K562 (cell line): ENCODE measurements around the gene EFHC1. TPM values are rescaled to one million over a fixed set of nuclear protein-coding genes. Genes with fewer than 3 reads are reported as not detected.

ENCODE experiments used
- ATAC-seq: fragments of 200-7000 bp; cut with Tn5 transposase; 3 replicates; pipeline ENCODE4 v1.9.1; 2020; ENCODE audit warnings: moderate library complexity
- BruUV-seq: library from RNA; stranded (reverse); fragments of 400-500 nt; replicated peaks from 2 replicates; lab custom pipeline; 2021; lab: Mats Ljungman, UMichigan
- CTCF ChIA-PET: fragments of 300-600 bp; formaldehyde crosslinking; extraction: SDS; loops from one replicate; lab custom pipeline; 2021; ENCODE audit warnings: low intra/inter-chr PET ratio; lab: Yijun Ruan, JAX
- POLR2A ChIA-PET: fragments of 300-600, 350-650 bp; sonication (Branson Sonifier 250); formaldehyde crosslinking; extraction: SDS; loops from one replicate; lab custom pipeline; 2021; ENCODE audit warnings: antibody characterized with exemption, inconsistent platforms; lab: Yijun Ruan, JAX
- DNase-seq, 4 experiments: peaks; one replicate each; pipeline versions ENCODE4 v3.0.0 to v3.0.0-alpha.2; 2011 to 2018; ENCODE audit warnings: low spot score in 3 of 4, mixed read lengths in 3 of 4; ENCODE audit errors: extremely low read depth in 1 of 4
- FAIRE-seq: peaks from 2 replicates; lab custom pipeline; 2011; peaks lifted over from hg19 to GRCh38; lab: Jason Lieb, UNC
- H2AFZ ChIP-seq: 2 replicates; pipeline ENCODE4 v1.6.0; 2011; ENCODE audit warnings: low read depth, low read length, control low read depth, inconsistent platforms
- H3K27ac ChIP-seq: fragments of 200-600 bp; 3 replicates; pipeline ENCODE4 v1.8.0; 2011; ENCODE audit warnings: low read depth, mild to moderate bottlenecking, control low read depth, inconsistent platforms, low read length, moderate library complexity, mixed read lengths; ENCODE audit errors: extremely low read depth
- H3K27me3 ChIP-seq, 2 experiments: fragments of 300-600 bp in 1 of 2; 2 replicates in 1 of 2; 3 replicates in 1 of 2; pipeline versions ENCODE4 v1.6.0 to v1.8.0; 2011; ENCODE audit warnings: inconsistent platforms in 2 of 2, low read length in 2 of 2, mild to moderate bottlenecking in 1 of 2, mixed read lengths in 1 of 2, moderate library complexity in 1 of 2; ENCODE audit not compliant: control insufficient read depth in 2 of 2, insufficient read depth in 2 of 2
- H3K36me3 ChIP-seq: fragments of 300-600 bp; 3 replicates; pipeline ENCODE4 v1.8.0; 2011; ENCODE audit warnings: mild to moderate bottlenecking, low read length, inconsistent platforms; ENCODE audit not compliant: control insufficient read depth, insufficient read depth
- H3K4me1 ChIP-seq, 2 experiments: fragments of 200-600 bp in 1 of 2; replicated peaks in 1 of 2; 2 replicates in 1 of 2; 3 replicates in 1 of 2; pipeline versions ENCODE4 v1.5.1 to v1.8.0; 2011; ENCODE audit warnings: inconsistent platforms in 2 of 2, low read length in 2 of 2, mild to moderate bottlenecking in 1 of 2, mixed read lengths in 1 of 2, moderate library complexity in 1 of 2; ENCODE audit not compliant: control insufficient read depth in 2 of 2, insufficient read depth in 2 of 2
- H3K4me2 ChIP-seq: 2 replicates; pipeline ENCODE4 v1.6.1; 2011; ENCODE audit warnings: low read length, control low read depth, inconsistent platforms, mixed read lengths; ENCODE audit not compliant: insufficient read depth
- H3K4me3 ChIP-seq: fragments of 200-600 bp; sonication (generic), shearing (Covaris generic); 2 replicates; pipeline ENCODE4 v1.5.1; 2016; ENCODE audit warnings: control low read depth, inconsistent platforms
- H3K79me2 ChIP-seq: fragments of 200-600 bp; 3 replicates; pipeline ENCODE4 v1.8.0; 2011; ENCODE audit warnings: low read length, inconsistent platforms; ENCODE audit not compliant: control insufficient read depth, insufficient read depth
- H3K9ac ChIP-seq, 2 experiments: 2 replicates each; pipeline versions ENCODE4 v1.6.0 to v1.6.1; 2011; ENCODE audit warnings: low read depth in 2 of 2, low read length in 2 of 2, control low read depth in 1 of 2, inconsistent platforms in 1 of 2, mild to moderate bottlenecking in 1 of 2, mixed read lengths in 1 of 2; ENCODE audit not compliant: insufficient read depth in 1 of 2
- H3K9me1 ChIP-seq: one replicate; pipeline ENCODE4 v1.6.0; 2011; ENCODE audit warnings: inconsistent platforms, mild to moderate bottlenecking, low read length, moderate library complexity; ENCODE audit not compliant: control insufficient read depth, insufficient read depth
- H3K9me3 ChIP-seq: replicated peaks from 2 replicates; pipeline ENCODE4 v1.5.1; 2011; ENCODE audit warnings: low read depth, low read length, inconsistent platforms; ENCODE audit not compliant: control insufficient read depth, insufficient read depth
- H4K20me1 ChIP-seq: replicated peaks from 2 replicates; pipeline ENCODE4 v1.6.1; 2011; ENCODE audit warnings: low read length, inconsistent platforms, mixed read lengths; ENCODE audit not compliant: control insufficient read depth, insufficient read depth
- FOXK2 ChIP-seq, 2 experiments: fragments of 450-650 bp; IDR thresholded peaks in 1 of 2; conservative IDR thresholded peaks in 1 of 2; 2 replicates each; pipeline ENCODE4 v1.6.1; 2016; ENCODE audit warnings: low read depth in 2 of 2, mild to moderate bottlenecking in 1 of 2
- KLF13 ChIP-seq: fragments of 450-650 bp; IDR thresholded peaks from 2 replicates; pipeline ENCODE4 v1.6.1; 2016; ENCODE audit warnings: missing genetic modification characterization, low read depth, mild to moderate bottlenecking, missing compliant biosample characterization, moderate library complexity, borderline replicate concordance
- MCM7 ChIP-seq, 2 experiments: fragments of 450-650 bp; IDR thresholded peaks; 2 replicates each; pipeline ENCODE4 v1.6.1; 2016 to 2018
- PHF20 ChIP-seq: fragments of 450-650 bp; IDR thresholded peaks from 2 replicates; pipeline ENCODE4 v1.6.1; 2018; ENCODE audit not compliant: partially characterized antibody
- POLR2B ChIP-seq: fragments of 450-650 bp; IDR thresholded peaks from 2 replicates; pipeline ENCODE4 v1.6.1; 2018; ENCODE audit warnings: low read depth; ENCODE audit not compliant: partially characterized antibody
- POLR3G ChIP-seq: IDR thresholded peaks from 2 replicates; pipeline ENCODE4 v1.6.1; 2011; ENCODE audit not compliant: insufficient read length, insufficient replicate concordance; ENCODE audit errors: extremely low read depth
- TOE1 ChIP-seq, 2 experiments: fragments of 450-650 bp in 1 of 2; sonication (generic) in 1 of 2; formaldehyde crosslinking in 1 of 2; IDR thresholded peaks; 2 replicates each; pipeline versions ENCODE4 v1.7.1 to v1.8.0; 2016 to 2022; ENCODE audit warnings: borderline replicate concordance in 2 of 2, mild to moderate bottlenecking in 2 of 2, antibody characterized with exemption in 1 of 2, inconsistent platforms in 1 of 2, low read depth in 1 of 2, missing genetic modification reagents in 1 of 2, moderate library complexity in 1 of 2
- ZNF232 ChIP-seq: sonication (generic); formaldehyde crosslinking; IDR thresholded peaks from 2 replicates; pipeline ENCODE4 v1.8.0; 2022; ENCODE audit warnings: mild to moderate bottlenecking, missing genetic modification reagents
- ZNF311 ChIP-seq: fragments of 250-450 bp; sonication (Bioruptor Pico); IDR thresholded peaks from 2 replicates; pipeline ENCODE4 v1.4.0; 2020; ENCODE audit warnings: mild to moderate bottlenecking, moderate library complexity
- ZNF445 ChIP-seq: fragments of 250-450 bp; sonication (Bioruptor Pico); IDR thresholded peaks from 2 replicates; pipeline ENCODE4 v1.4.0; 2020; ENCODE audit warnings: low read depth, mild to moderate bottlenecking, moderate library complexity
- ZNF668 ChIP-seq: fragments of 250-450 bp; sonication (Bioruptor Pico); IDR thresholded peaks from 2 replicates; pipeline ENCODE4 v1.8.0; 2022; ENCODE audit warnings: mild to moderate bottlenecking, inconsistent platforms
- ZNF778 ChIP-seq: fragments of 450-650 bp; formaldehyde crosslinking; IDR thresholded peaks from 2 replicates; pipeline ENCODE4 v1.4.0; 2020; ENCODE audit warnings: mild to moderate bottlenecking, moderate library complexity
- ZSCAN32 ChIP-seq: fragments of 450-650 bp; formaldehyde crosslinking; IDR thresholded peaks from 2 replicates; pipeline ENCODE4 v1.4.0; 2020; ENCODE audit warnings: mild to moderate bottlenecking, moderate library complexity
- WGBS: fragments of 100-300 bp; shearing (Covaris generic); methylation state at CpG from one replicate; pipeline ENCODE4 v1.1.6; 2016; ENCODE audit warnings: low coverage, mixed read lengths; ENCODE audit not compliant: insufficient coverage; ENCODE audit errors: missing lambda C conversion rate; 5-methylcytosine and 5-hydroxymethylcytosine counted together
- in situ Hi-C: fragments of 300-500 bp; cut with MboI; formaldehyde crosslinking; loops from 4 replicates; pipeline ENCODE4 v1.15.0; 2018; ENCODE audit warnings: inconsistent platforms, mixed read lengths
- intact Hi-C: fragments of 100-400 bp; cut with micrococcal nuclease; formaldehyde crosslinking; loops from 2 replicates; pipeline ENCODE4 v1.14.2; 2022
- polyA plus RNA-seq, 8 experiments: library from polyadenylated mRNA; depleted of rRNA in 4 of 8; stranded (reverse) in 5 of 8; unstranded in 3 of 8; fragments of >200 nt; fragmentation: Nextera tagmentation in 2 of 8; fragmentation: Illumina TruSeq in 1 of 8; extraction: Ambion mirVana in 2 of 8; extraction: Trizol in 1 of 8; gene quantifications; 2 replicates each; pipeline versions ENCODE4 v1.2.1 to v1.2.3, GENCODE V29; 2011 to 2014; ENCODE audit warnings: inconsistent platforms in 1 of 8, missing spikeins in 1 of 8
- total RNA-seq, 7 experiments: library from RNA; depleted of rRNA in 6 of 7; stranded (reverse); fragments of >200 nt in 6 of 7; fragmentation: Illumina TruSeq in 2 of 7; extraction: Trizol in 2 of 7; gene quantifications; 2 replicates each; pipeline versions ENCODE4 v1.2.1 to v1.2.3, GENCODE V29; 2011 to 2021; ENCODE audit warnings: low replicate concordance in 1 of 7
- TF ChIP-seq, protein P1 (sequence below): sonication (generic); formaldehyde crosslinking; IDR thresholded peaks from 2 replicates; pipeline ENCODE4 v1.8.0; 2023; ENCODE audit warnings: missing genetic modification reagents, mild to moderate bottlenecking, borderline replicate concordance
- TF ChIP-seq, protein P2 (sequence below): fragments of 450-650 bp; IDR thresholded peaks from one replicate; pipeline ENCODE4 v1.6.1; 2018; ENCODE audit warnings: mild to moderate bottlenecking, moderate library complexity; ENCODE audit not compliant: partially characterized antibody

The EFHC1 gene
- total and polyA plus RNA-seq, 9 of the 15 experiments (the other 6 are each of a cell fraction or from before 2014, with no cell fraction given) = 9.5 to 31.0 (median 14.9) TPM

DNA sequence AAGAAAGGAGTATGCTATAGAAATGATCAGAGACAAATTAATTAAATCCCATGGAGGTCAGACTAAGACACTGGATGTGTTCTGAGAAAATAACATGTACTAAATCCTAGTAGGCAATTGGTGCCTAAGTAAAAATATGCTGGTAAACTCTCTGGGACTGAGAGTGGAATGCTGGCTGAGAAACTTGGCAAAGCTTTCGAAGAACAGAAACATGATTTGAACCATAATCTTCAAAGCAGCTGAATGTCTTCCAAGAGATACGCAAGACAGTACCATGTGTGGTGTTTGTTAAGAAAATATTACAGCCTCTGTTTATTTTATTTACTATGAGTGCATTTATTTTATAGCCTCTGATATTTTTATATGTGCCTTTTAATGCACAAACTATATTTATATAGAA lies 55.2 kb downstream of the EFHC1 start:
- intact Hi-C loops (no loop called here), in situ Hi-C loops (no loop called here)
- Histone ChIP-seq H3K9me3 (no peaks in the 10 kb centered on the region), H3K4me3 (no peak overlapping the region), H3K79me2 (no peaks in the 10 kb centered on the region), H3K4me1 (no peaks in the 10 kb centered on the region; a peak in 1 of 5 replicates), H4K20me1 (no peaks in the 10 kb centered on the region), H3K27ac (no peak overlapping the region), H3K36me3 (no peaks in the 10 kb centered on the region), H3K4me2 (no peak overlapping the region), H3K9ac (no peak overlapping the region), H3K27me3 (no peaks in the 10 kb centered on the region), H3K9me1 (no peaks in the 10 kb centered on the region), H2AFZ (no peak overlapping the region)
- WGBS = 92% methylated on average over 2 of the region's 2 CpGs
- no peak for TF ChIP-seq ZSCAN32
- no peak for TF ChIP-seq POLR3G
- no peak for TF ChIP-seq KLF13 (tag)
- no peak for TF ChIP-seq FOXK2 (conservative IDR thresholded peaks at IDR 0.05 in 1 of 2, IDR thresholded peaks at IDR 0.05 in 1 of 2; ENCODE audit: low read depth in 2 of 2)
- no peak for TF ChIP-seq MCM7 (IDR thresholded peaks at IDR 0.05)
- no peak for TF ChIP-seq ZNF232
- TF ChIP-seq, protein P1, sequence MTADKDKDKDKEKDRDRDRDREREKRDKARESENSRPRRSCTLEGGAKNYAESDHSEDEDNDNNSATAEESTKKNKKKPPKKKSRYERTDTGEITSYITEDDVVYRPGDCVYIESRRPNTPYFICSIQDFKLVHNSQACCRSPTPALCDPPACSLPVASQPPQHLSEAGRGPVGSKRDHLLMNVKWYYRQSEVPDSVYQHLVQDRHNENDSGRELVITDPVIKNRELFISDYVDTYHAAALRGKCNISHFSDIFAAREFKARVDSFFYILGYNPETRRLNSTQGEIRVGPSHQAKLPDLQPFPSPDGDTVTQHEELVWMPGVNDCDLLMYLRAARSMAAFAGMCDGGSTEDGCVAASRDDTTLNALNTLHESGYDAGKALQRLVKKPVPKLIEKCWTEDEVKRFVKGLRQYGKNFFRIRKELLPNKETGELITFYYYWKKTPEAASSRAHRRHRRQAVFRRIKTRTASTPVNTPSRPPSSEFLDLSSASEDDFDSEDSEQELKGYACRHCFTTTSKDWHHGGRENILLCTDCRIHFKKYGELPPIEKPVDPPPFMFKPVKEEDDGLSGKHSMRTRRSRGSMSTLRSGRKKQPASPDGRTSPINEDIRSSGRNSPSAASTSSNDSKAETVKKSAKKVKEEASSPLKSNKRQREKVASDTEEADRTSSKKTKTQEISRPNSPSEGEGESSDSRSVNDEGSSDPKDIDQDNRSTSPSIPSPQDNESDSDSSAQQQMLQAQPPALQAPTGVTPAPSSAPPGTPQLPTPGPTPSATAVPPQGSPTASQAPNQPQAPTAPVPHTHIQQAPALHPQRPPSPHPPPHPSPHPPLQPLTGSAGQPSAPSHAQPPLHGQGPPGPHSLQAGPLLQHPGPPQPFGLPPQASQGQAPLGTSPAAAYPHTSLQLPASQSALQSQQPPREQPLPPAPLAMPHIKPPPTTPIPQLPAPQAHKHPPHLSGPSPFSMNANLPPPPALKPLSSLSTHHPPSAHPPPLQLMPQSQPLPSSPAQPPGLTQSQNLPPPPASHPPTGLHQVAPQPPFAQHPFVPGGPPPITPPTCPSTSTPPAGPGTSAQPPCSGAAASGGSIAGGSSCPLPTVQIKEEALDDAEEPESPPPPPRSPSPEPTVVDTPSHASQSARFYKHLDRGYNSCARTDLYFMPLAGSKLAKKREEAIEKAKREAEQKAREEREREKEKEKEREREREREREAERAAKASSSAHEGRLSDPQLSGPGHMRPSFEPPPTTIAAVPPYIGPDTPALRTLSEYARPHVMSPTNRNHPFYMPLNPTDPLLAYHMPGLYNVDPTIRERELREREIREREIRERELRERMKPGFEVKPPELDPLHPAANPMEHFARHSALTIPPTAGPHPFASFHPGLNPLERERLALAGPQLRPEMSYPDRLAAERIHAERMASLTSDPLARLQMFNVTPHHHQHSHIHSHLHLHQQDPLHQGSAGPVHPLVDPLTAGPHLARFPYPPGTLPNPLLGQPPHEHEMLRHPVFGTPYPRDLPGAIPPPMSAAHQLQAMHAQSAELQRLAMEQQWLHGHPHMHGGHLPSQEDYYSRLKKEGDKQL = no peak
- TF ChIP-seq PHF20 = no peak
- TF ChIP-seq POLR2B = no peak
- TF ChIP-seq, protein P2, sequence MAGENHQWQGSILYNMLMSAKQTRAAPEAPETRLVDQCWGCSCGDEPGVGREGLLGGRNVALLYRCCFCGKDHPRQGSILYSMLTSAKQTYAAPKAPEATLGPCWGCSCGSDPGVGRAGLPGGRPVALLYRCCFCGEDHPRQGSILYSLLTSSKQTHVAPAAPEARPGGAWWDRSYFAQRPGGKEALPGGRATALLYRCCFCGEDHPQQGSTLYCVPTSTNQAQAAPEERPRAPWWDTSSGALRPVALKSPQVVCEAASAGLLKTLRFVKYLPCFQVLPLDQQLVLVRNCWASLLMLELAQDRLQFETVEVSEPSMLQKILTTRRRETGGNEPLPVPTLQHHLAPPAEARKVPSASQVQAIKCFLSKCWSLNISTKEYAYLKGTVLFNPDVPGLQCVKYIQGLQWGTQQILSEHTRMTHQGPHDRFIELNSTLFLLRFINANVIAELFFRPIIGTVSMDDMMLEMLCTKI = no peak
- TF ChIP-seq TOE1 (IDR thresholded peaks at IDR 0.05; ENCODE audit: borderline replicate concordance) = no peak
- no peak for TF ChIP-seq TOE1 (CRISPR knock-in tag; IDR thresholded peaks at IDR 0.05; ENCODE audit: borderline replicate concordance, low read depth)
- TF ChIP-seq ZNF445 (CRISPR knock-in tag) = no peak
- no peak for TF ChIP-seq ZNF668 (CRISPR knock-in tag)
- TF ChIP-seq ZNF778 = no peak
- no peak for TF ChIP-seq ZNF311 (CRISPR knock-in tag)
- FAIRE-seq = no peak
- ChIA-PET POLR2A (no interaction called here), CTCF (no interaction called here)
- no TSS peak for BruUV-seq
- no peak for ATAC-seq
- no peak for DNase-seq
